Activated CD4-positive, alpha-beta T cell treated with anti-CD3 and anti-CD28 coated beads, Interleukin-2, amount 50 U/mL, for 16 hours (primary cell): ENCODE results near the gene GUCD1.

Source experiments
- DNase-seq: peaks from one replicate; pipeline ENCODE4 v3.0.0-alpha.2; 2020

GUCD1 gene

GRCh38 chr22:24501301-24502005 is 53.5 kb downstream of the GUCD1 start:
- no peak for DNase-seq

- no peak for DNase-seq
These were observed 54.6 kb downstream of the GUCD1 start for GRCh38 chr22:24500277-24500820.

GRCh38 chr22:24499706-24500276 is 55.1 kb downstream of the GUCD1 start:
- no peak for DNase-seq

- no peak for DNase-seq
These were observed 56.1 kb downstream of the GUCD1 start for GRCh38 chr22:24498824-24499223.

GRCh38 chr22:24497841-24498258 is 57.1 kb downstream of the GUCD1 start:
- DNase-seq: no peak

- DNase-seq: no peak
These were observed 58.3 kb downstream of the GUCD1 start for GRCh38 chr22:24496661-24497060.

GRCh38 chr22:24496234-24496633 is 58.7 kb downstream of the GUCD1 start:
- DNase-seq: no peak

GRCh38 chr22:24495365-24495675 is 59.6 kb downstream of the GUCD1 start:
- no peak for DNase-seq

- DNase-seq: no peak
These were observed 60.2 kb downstream of the GUCD1 start, which contains the start of gene UPB1 for GRCh38 chr22:24494528-24495364. Gene UPB1 (plus strand): TSS chr22:24495332. CDS start chr22:24495404, 72 bp downstream.

GRCh38 chr22:24494167-24494527 is 60.8 kb downstream of the GUCD1 start:
- no peak for DNase-seq

- DNase-seq: no peak
These were observed 62.5 kb downstream of the GUCD1 start for GRCh38 chr22:24492391-24492790.
